Endometrial microvascular endothelial cells (primary cell): ENCODE measurements around the gene IGF2. TPM values are rescaled to one million over a fixed set of nuclear protein-coding genes. Genes with fewer than 3 reads are reported as not detected.
"Not testable (repeated sequence)": the region's sequence is repeated elsewhere in the genome, so short reads cannot be mapped to it uniquely, and the experiment has no call there.

Source experiments
- in situ Hi-C: cut with HindIII; loops from 2 replicates; pipeline ENCODE4 v1.10.0; 2017; ENCODE audit warnings: low sequenced_read_pairs, low pct_unique_long_range_greater_than_20kb; ENCODE audit errors: inconsistent ontology term
- total RNA-seq: library from RNA; depleted of rRNA; stranded (reverse); fragments of >200 nt; gene quantifications from one replicate; pipeline ENCODE4 v1.2.3, GENCODE V29; 2015; ENCODE audit errors: inconsistent ontology term

The IGF2 gene
- total RNA-seq, 1 donor from 2014 or later, result not detected

- in situ Hi-C loops, result no loop called here
Measured at GRCh38 chr11:2129699-2130366, 9.4 kb downstream of the IGF2 start.

DNA sequence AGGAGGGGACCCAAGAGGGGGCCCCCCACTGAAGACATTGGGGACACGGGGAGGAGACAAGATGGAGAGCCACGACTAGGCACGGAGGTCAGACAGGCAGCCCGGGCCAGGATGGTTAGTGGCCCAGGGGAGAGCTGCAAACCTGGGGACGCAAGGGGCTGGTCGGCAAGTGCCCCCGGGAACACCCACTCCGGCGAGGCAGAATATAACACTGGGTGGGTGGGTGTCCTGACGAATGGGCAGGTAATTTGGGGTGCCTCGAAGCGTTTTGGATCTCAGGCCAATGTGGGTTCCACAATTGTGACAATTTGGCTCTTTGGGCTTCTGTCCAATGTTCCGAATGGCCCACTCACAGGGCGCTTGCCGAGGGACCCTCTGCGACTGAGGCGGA, 9.9 kb downstream of the IGF2 start:
- in situ Hi-C loops, result no loop called here

DNA sequence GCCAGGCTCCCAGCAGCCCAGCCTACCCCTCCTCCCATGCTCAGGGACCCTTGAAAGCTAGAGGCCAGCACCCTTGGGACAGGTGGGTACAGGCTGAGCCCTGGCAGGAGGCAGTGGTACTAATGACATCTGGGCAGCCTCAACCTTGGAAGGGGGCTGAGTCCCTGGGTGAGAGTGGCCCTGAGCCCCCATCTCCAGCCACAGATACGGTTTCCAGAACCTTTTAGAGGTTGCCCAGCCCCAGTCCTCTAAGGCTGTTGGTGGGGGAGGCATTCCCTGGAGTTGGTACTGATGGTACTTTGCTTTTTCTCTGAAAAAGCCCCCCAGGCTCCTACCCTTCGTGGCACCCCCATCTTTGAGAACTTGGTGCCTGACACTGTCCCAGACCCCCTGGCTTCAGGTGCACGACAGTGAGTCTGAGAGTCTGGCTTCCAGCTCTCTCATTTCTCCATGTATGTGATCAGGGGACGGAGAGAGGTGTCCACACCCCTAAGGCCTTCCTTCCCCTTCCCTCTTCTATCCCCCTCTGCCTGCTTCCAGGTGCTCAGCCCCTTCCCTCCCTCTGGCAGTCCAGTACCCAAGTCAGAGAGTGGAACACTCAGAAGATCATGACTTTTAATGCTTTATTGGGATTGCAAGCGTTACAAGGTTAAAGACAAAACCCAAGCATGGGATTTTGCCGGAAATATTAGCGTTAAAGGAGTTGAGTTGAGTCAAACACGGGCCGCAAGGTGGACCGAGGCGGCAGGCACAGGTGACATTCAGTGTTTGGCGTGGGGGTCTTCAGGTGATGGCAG, 10.5 kb downstream of the IGF2 start:
- in situ Hi-C loops, result no loop called here

GRCh38 chr11:2128130-2128510, 11.1 kb downstream of the IGF2 start:
- in situ Hi-C loops, result no loop called here

DNA sequence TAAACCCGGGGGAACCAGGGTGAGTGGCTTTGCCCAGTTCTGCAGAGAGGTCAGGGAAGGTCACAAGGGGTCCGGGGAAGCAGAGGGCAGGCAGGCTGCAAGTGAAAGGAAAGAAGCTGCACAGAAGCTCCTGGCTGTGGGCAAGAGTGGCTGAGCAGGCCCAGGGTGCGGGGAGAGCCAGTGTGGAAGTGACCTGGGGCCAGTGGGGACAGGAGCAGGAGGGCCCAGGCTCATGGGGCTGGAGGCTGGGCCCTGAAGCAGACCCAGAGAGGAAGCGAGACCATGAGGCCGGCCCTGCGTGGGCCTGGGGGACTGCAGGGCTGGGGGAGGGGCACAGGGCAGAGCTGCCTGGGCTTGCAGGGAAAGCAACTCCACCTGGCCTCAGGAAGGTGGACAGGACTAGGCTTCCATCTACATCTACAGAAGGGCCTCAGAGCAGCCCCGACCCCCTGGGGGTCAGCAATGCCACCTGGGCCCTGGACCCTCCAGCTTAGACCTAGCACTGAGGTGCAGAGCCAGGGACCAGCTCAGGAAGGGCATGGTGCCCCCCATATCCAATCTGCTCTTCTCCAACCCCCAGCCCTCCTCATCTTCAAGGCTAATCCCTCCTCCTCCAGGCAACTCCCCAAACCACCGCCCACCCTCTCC, 11.6 kb downstream of the IGF2 start:
- in situ Hi-C loops, result no loop called here

GRCh38 chr11:2126520-2127085, 12.6 kb downstream of the IGF2 start:
- in situ Hi-C loops, result no loop called here

DNA sequence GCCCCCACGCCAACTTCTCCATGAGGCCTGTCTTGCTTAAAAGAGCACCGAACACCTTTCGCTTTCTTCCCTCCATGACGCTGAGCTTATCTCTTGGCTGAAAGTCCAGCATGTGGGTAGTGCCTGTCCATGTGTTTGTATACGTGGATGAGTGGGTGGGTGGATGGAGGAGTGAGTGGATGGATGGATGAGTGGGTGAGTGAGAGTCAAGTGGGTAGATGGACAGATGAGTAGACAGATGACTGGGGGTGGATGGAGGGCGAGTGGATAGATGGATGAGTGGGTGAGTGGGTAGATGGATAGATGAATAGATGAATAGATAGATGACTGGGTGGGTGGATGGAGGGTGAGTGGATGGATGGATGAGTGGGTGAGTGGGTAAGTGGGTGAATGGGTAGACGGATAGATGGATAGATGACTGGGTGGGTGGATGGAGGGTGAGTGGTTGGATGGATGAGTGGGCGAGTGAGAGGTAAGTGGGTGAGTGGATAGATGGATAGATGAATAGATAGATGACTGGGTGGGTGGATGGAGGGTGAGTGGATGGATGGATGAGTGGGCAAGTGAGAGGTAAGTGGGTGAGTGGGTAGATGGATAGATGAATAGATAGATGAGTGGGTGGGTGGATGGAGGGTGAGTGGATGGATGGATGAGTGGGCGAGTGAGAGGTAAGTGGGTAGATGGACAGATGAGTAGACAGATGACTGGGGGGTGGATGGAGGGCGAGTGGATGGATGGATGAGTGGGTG, 14.3 kb downstream of the IGF2 start:
- in situ Hi-C loops, result not testable (repeated sequence)

DNA sequence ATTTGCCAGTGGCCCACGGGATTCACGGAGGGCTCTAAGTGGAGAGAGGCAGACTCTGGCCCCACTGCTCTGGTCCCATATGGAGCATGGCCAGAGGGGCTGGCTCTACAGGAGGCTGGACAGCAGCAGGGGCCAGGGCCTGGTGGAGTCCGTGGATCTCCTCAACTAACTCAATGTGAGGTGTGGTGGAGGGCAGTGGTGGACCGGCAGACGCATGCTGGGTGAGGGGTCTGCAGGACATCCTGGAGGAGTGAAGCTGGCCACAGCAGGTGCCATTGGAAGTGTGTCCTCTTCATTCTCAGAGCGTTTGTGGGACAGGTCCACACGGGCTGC, 15.6 kb downstream of the IGF2 start:
- in situ Hi-C loops, result no loop called here

DNA sequence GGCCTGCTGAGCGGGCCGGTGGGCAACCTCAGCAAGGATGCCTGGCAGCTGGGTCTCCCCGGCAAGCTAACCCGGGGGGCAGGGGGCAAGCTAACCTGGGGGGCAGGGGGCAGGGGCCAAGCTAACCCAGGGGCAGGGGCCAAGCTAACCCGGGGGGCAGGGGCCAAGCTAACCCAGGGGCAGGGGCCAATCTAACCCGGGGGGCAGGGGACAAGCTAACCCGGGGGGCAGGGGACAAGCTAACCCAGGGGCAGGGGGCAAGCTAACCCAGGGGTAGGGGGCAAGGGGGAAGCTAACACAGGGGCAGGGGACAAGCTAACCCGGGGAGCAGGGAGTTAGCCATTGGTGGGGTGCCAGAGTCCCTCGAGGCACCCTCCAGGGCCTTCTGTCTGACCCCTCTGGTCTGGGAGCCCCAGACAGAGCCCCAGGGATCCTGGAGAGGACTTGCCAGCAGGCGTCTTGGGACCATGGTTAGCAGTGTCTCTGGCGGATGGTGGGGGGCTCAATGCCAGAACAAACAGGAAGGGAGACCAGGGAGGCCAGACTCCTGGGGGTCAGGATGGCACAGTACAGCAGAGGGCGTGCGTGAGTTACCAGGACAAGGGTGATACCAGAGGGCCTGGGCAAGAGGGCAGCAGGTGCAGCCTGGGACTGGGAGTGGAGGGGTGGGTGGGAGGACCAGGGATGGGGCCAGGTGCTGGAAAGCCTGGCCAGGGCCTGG, 16.1 kb downstream of the IGF2 start:
- in situ Hi-C loops, result no loop called here

GRCh38 chr11:2122222-2122906, 16.8 kb downstream of the IGF2 start:
- in situ Hi-C loops, result no loop called here

DNA sequence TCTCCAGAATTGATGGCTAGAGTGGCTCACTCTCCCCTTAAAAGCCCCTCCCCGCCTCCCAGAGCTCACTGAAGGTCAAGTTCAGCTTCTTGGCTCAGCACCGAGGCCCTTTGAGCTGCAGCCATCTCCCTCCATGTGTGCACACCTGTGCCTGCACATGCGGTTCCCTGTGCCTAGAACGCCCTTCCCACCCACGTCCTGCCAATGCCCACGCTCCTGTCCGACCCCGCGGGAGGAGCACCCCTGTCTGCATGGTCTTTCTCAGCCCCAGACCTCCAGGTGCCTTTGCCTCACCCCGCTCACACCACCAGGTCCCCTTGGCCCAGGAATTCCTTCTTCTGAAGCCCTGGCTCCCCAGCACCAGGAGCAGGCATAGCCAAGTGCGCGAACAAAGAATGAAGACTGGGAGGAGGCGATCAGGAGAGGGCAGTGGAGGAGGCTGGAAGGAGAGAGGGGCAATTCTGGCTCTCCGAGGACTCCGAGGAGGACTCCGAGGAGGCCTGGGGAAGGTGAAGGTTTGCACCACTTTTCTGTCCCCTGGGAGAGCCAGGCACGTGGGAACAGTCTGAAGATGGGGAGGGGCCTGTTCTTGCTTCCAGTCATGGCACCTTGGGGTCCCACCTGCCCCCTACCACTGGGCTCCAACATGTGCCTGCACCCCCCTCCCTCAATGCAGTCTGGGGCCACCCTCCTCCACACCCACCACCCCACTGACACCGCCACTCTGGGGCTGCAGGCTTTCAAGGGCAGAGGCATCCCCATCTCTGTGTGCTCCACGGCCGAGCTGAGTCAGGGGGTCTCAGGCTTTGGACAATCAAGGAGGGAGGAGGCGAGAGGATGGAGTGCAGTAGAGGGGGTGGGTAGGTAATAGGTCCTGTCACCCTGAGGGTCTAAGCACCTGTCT, 17.7 kb downstream of the IGF2 start:
- in situ Hi-C loops, result no loop called here

DNA sequence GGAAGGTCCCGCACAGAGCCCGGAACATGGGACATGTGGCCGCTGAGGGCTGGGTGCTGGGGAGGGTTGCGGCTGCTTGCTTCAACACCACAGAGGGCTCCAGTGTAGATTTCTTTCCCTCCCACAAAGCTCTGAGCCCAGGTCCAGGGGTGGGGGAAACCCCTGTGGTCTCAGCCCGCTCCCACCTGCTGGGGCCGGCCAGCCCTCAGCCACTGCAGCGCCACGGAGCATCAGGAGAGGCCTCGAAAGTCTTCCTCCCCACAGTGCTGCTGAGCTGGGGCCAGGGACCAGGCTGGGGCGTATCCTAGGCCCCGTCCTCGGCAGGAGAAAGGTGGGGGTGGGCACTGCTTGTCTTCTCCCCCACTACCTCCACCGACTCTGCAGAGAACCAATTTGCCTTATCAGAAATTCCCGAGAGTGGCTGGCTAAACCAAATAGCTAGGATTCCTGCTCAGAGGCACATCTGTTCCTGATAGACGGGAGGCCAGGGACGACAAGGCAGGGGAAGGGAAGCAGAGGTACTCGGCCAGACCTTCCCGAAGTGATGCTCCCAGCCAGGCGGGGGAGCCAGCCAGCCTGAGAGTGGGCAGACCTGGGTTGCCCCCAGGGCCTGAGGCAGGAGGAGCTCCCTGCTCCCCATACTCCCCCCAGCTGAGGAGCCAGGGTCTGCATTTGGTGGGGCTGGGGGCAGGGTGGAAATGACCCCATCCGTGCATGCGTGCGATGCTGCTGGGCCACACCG, 18.7 kb downstream of the IGF2 start:
- in situ Hi-C loops, result no loop called here

DNA sequence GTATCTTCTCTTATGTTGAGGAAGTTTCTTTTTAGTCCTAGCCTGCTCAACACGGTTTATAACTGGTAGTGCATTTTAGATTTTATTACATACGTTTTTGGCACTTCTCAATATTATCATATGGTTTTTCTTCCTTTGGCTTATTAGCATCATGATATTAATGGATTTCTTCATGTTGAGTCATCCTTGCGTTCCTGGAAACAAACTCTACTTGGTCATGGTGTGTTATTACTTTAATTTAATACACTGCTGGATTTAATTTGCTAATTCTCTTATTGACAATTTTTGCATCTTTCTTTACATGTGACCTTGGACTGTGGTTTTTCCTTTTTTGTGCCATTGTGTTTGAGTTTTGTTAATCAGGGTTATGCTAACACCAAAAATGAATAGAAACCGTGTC, 20.5 kb downstream of the IGF2 start:
- in situ Hi-C loops, result no loop called here

DNA sequence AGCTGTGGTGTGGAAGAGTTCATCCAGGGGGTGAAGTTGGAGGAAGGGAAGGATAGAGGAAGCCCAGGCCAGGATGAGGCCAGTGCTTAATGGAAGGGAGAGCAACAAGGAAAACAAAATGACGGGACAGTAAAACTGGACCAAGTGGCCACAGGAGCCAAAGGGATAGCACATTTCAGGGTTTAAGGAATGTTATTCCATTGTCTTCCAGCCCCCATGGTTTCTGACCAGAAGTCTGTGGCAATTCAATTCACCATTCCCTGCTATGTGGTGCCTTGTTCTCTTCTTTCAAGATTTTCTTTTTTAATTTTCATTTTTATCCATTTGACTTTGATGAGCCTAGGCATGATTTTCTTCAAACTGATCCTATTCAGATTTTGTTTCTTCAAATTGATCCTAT, 22.5 kb downstream of the IGF2 start:
- in situ Hi-C loops, result no loop called here

- in situ Hi-C loops, result no loop called here
Measured at GRCh38 chr11:2115308-2115707, 23.9 kb downstream of the IGF2 start.

- in situ Hi-C loops, result no loop called here
Measured at GRCh38 chr11:2114430-2115241, 24.6 kb downstream of the IGF2 start.
